Panc1 (cell line): ENCODE measurements around the gene EDEM1. TPM values are rescaled to one million over a fixed set of nuclear protein-coding genes. Genes with fewer than 3 reads are reported as not detected.

Experiments
- ATAC-seq: fragments of 200-7000 bp; cut with Tn5 transposase; 2 replicates; pipeline ENCODE4 v1.9.1; 2020; ENCODE audit warnings: mild to moderate bottlenecking, moderate library complexity
- BruUV-seq: library from RNA; stranded (reverse); fragments of 400-500 nt; replicated peaks from 2 replicates; lab custom pipeline; 2021; lab: Mats Ljungman, UMichigan
- CTCF ChIA-PET: fragments of 300-600 bp; sonication (Branson Sonifier 250); formaldehyde crosslinking; loops from one replicate; lab custom pipeline; 2022; ENCODE audit warnings: antibody characterized with exemption; lab: Charles Lee
- POLR2A ChIA-PET: fragments of 300-600 bp; sonication (Branson Sonifier 250); formaldehyde crosslinking; loops from one replicate; lab custom pipeline; 2022; ENCODE audit warnings: antibody characterized with exemption; lab: Charles Lee
- DNase-seq: peaks from one replicate; pipeline ENCODE4 v3.0.0-alpha.2; 2010; ENCODE audit warnings: low read depth, low spot score
- H3K27ac ChIP-seq: 2 replicates; pipeline ENCODE4 v1.5.1; 2011; ENCODE audit warnings: mild to moderate bottlenecking, low read length, inconsistent platforms
- H3K27me3 ChIP-seq: fragments of 200-500 bp; sonication (Bioruptor generic); 2 replicates; pipeline ENCODE4 v1.6.0; 2014; ENCODE audit warnings: low read length, inconsistent platforms; ENCODE audit not compliant: control insufficient read depth, insufficient read depth
- H3K36me3 ChIP-seq: fragments of 200-500 bp; sonication (Bioruptor generic); 2 replicates; pipeline ENCODE4 v1.5.1; 2014; ENCODE audit warnings: inconsistent platforms, mild to moderate bottlenecking, low read length, moderate library complexity; ENCODE audit not compliant: control insufficient read depth, insufficient read depth
- H3K4me1 ChIP-seq: 2 replicates; pipeline ENCODE4 v1.5.1; 2011; ENCODE audit warnings: inconsistent platforms, mild to moderate bottlenecking, low read length, moderate library complexity; ENCODE audit not compliant: control insufficient read depth, insufficient read depth
- H3K4me3 ChIP-seq, 2 experiments: 2 replicates each; pipeline ENCODE4 v1.5.1; 2011 to 2012; ENCODE audit warnings: low read depth in 2 of 2, low read length in 2 of 2, mild to moderate bottlenecking in 2 of 2, inconsistent platforms in 1 of 2, moderate library complexity in 1 of 2
- H3K9me3 ChIP-seq: fragments of 200-500 bp; sonication (Bioruptor generic); 2 replicates; pipeline ENCODE4 v1.5.1; 2014; ENCODE audit warnings: low read depth, mild to moderate bottlenecking, inconsistent platforms, low read length, moderate library complexity; ENCODE audit not compliant: control insufficient read depth, insufficient read depth
- POLR2AphosphoS5 ChIP-seq: IDR thresholded peaks from 2 replicates; pipeline ENCODE4 v1.6.1; 2012; ENCODE audit warnings: mild to moderate bottlenecking, low read depth, low read length, moderate library complexity
- SIN3A ChIP-seq: IDR thresholded peaks from 2 replicates; pipeline ENCODE4 v1.6.1; 2012; ENCODE audit warnings: low read depth, mild to moderate bottlenecking, low read length, moderate library complexity, borderline replicate concordance; ENCODE audit not compliant: insufficient read depth
- TCF7L2 ChIP-seq: IDR thresholded peaks from 2 replicates; pipeline ENCODE4 v1.6.1; 2011; ENCODE audit warnings: mild to moderate bottlenecking, low read depth, low read length, inconsistent platforms
- in situ Hi-C: cut with HindIII; loops from 2 replicates; pipeline ENCODE4 v1.10.0; 2016; ENCODE audit warnings: low sequenced_read_pairs, low pct_unique_long_range_greater_than_20kb
- intact Hi-C: fragments of 100-400 bp; cut with micrococcal nuclease; formaldehyde crosslinking; loops from one replicate; pipeline ENCODE4 v1.10.0; 2022; ENCODE audit not compliant: unreplicated experiment
- total RNA-seq: library from RNA; stranded (reverse); gene quantifications from one replicate; pipeline ENCODE4 v1.2.1, GENCODE V29; 2021; ENCODE audit not compliant: unreplicated experiment
- TF ChIP-seq, protein P1 (sequence below): fragments of 450-650 bp; IDR thresholded peaks from 2 replicates; pipeline ENCODE4 v1.5.1; 2017; ENCODE audit warnings: mild to moderate bottlenecking
- TF ChIP-seq, protein P2 (sequence below), 2 experiments: IDR thresholded peaks; 2 replicates each; pipeline ENCODE4 v1.6.1; 2011 to 2012; ENCODE audit warnings: low read depth in 2 of 2, control low read depth in 1 of 2, low read length in 1 of 2, mild to moderate bottlenecking in 1 of 2, moderate library complexity in 1 of 2; ENCODE audit not compliant: insufficient read depth in 1 of 2

The EDEM1 gene
- total RNA-seq, 1 experiment from 2014 or later = 44.6 TPM

DNA sequence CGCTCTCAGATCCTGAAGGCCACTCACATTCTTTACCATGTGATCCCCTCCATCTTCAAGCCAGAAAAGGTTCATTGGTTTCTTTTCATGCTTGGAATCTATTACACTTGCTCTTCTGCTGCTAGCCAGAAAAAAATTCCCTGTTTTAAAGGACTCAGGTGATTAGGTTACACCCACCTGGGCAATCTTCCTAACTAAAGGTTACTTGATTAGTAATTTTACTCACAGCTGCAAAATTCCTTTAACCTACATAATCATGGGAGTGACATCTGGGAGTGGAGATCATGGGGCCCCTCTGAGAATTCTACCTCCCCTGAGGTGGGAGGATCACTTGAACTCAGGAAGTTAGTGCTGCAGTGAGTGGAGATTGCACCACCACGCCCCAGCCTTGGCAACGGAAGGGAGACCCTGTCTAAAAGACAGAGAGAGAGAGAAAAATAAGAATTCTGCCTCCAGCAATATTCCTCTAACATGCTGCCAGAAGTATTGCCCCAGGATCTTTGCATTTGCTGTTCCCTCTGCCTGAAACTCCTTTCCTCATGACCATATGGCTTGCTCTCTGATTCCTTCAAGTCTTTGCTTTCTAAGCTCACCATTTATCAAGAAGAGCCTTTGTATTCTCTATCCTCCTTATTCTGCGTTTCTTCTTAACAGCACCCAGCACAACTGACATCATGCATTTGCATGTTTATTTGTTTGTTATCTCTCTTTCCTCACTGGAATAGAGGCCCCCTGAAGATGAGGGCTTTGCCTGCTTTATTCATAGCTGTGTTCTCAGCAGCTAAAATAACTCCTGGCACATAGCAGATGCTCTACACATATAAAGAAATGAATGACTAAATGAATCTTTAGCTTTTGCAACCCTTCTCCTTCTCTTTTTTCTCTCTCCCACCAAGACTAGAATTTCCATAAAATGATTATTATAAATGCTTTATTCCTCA is 68.2 kb downstream of the EDEM1 start:
- intact Hi-C loops (no loop called here), in situ Hi-C loops (no loop called here)
- ATAC-seq (no peak), DNase-seq (no peak)
- Histone ChIP-seq H3K27ac (no peak overlapping the region), H3K4me1 (no peaks in the 10 kb centered on the region), H3K4me3 (no peak overlapping the region), H3K9me3 (no peaks in the 10 kb centered on the region), H3K27me3 (no peaks in the 10 kb centered on the region; the same call in 1 of the 2 replicates), H3K36me3 (no peaks in the 10 kb centered on the region)
- BruUV-seq = no TSS peak
- TF ChIP-seq POLR2AphosphoS5 = no peak
- TF ChIP-seq SIN3A = no peak
- TF ChIP-seq, protein P1, sequence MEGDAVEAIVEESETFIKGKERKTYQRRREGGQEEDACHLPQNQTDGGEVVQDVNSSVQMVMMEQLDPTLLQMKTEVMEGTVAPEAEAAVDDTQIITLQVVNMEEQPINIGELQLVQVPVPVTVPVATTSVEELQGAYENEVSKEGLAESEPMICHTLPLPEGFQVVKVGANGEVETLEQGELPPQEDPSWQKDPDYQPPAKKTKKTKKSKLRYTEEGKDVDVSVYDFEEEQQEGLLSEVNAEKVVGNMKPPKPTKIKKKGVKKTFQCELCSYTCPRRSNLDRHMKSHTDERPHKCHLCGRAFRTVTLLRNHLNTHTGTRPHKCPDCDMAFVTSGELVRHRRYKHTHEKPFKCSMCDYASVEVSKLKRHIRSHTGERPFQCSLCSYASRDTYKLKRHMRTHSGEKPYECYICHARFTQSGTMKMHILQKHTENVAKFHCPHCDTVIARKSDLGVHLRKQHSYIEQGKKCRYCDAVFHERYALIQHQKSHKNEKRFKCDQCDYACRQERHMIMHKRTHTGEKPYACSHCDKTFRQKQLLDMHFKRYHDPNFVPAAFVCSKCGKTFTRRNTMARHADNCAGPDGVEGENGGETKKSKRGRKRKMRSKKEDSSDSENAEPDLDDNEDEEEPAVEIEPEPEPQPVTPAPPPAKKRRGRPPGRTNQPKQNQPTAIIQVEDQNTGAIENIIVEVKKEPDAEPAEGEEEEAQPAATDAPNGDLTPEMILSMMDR = no peak
- TF ChIP-seq TCF7L2 = no peak
- TF ChIP-seq, protein P2, sequence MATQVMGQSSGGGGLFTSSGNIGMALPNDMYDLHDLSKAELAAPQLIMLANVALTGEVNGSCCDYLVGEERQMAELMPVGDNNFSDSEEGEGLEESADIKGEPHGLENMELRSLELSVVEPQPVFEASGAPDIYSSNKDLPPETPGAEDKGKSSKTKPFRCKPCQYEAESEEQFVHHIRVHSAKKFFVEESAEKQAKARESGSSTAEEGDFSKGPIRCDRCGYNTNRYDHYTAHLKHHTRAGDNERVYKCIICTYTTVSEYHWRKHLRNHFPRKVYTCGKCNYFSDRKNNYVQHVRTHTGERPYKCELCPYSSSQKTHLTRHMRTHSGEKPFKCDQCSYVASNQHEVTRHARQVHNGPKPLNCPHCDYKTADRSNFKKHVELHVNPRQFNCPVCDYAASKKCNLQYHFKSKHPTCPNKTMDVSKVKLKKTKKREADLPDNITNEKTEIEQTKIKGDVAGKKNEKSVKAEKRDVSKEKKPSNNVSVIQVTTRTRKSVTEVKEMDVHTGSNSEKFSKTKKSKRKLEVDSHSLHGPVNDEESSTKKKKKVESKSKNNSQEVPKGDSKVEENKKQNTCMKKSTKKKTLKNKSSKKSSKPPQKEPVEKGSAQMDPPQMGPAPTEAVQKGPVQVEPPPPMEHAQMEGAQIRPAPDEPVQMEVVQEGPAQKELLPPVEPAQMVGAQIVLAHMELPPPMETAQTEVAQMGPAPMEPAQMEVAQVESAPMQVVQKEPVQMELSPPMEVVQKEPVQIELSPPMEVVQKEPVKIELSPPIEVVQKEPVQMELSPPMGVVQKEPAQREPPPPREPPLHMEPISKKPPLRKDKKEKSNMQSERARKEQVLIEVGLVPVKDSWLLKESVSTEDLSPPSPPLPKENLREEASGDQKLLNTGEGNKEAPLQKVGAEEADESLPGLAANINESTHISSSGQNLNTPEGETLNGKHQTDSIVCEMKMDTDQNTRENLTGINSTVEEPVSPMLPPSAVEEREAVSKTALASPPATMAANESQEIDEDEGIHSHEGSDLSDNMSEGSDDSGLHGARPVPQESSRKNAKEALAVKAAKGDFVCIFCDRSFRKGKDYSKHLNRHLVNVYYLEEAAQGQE (IDR thresholded peaks at IDR 0.05; ENCODE audit: insufficient read depth in 1 of 2, low read depth in 2 of 2, low read length in 1 of 2) = no peak
- ChIA-PET POLR2A (no interaction called here), CTCF (no interaction called here)

DNA sequence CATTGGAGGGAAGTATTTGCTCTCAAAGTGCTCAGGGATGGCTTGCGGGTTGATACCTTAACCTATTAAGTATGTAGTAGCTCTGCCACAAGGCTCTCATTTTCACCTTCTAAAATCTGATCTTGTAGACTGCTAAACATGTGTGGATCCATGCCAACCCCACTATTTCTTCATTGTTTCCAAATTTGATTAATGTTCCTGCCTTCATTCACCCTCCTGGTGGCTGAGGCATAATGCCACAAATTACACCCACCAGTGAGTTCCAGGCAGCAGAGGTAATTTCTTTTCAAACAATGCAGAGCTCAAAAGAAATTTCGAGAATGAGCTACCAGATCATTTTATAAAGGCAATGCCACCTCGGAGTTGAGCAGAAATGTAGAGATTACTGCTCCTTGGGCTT is 71.0 kb downstream of the EDEM1 start:
- Histone ChIP-seq H3K27ac (no peak overlapping the region), H3K27me3 (no peaks in the 10 kb centered on the region; the same call in 1 of the 2 replicates), H3K4me3 (no peak overlapping the region), H3K36me3 (no peaks in the 10 kb centered on the region), H3K9me3 (no peaks in the 10 kb centered on the region), H3K4me1 (no peaks in the 10 kb centered on the region)
- ChIA-PET CTCF (no interaction called here), POLR2A (no interaction called here)
- no peak for ATAC-seq
- TF ChIP-seq, protein P1 = no peak
- TF ChIP-seq TCF7L2 (no peak), POLR2AphosphoS5 (no peak), SIN3A (no peak)
- TF ChIP-seq, protein P2 (IDR thresholded peaks at IDR 0.05; ENCODE audit: insufficient read depth in 1 of 2, low read depth in 2 of 2, low read length in 1 of 2) = no peak
- BruUV-seq = no TSS peak
- in situ Hi-C loops (no loop called here), intact Hi-C loops (no loop called here)
- no peak for DNase-seq
